Right lobe of liver (tissue), 4 donors: ENCODE data around the gene OR2M3.

ENCODE experiments used
- CTCF ChIP-seq, 4 donors: fragments of 200-600 bp in 3 of 4; fragments of 450-650 bp in 1 of 4; IDR thresholded peaks; one replicate each; pipeline versions ENCODE4 v1.5.1 to v1.8.0; 2016 to 2022; ENCODE audit warnings: antibody characterized with exemption in 4 of 4, mild to moderate bottlenecking in 2 of 4
- POLR2A ChIP-seq: fragments of 450-650 bp; IDR thresholded peaks from one replicate; pipeline ENCODE4 v1.6.1; 2017; ENCODE audit warnings: antibody characterized with exemption, mild to moderate bottlenecking
- donor health status: DM: no; HTN: no; CAD: no.
- donor health status: DM: no; HTN: no; CAD: no.
- donor health status: DM: no; HTN: yes; CAD: no.

DNA sequence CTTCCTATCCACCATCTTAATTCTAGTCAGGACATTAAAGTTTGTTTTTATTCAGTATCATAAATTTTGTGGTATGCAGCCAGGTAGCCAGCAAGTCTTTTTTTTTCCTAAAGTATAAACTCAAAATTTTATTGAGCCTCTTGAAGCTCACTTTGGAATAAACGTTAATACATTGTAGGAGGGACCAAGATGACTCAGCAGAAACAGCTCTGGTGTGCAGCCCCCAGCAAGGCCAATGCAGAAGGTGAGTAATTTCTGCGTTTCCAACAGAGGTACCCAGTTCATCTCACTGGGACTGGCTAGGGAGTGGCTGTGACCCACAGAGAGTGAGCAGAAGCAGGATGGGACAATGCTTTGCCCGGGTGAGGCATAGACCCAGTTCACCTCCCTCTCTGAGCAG is 9.7 kb upstream of the OR2M3 start:
- TF ChIP-seq CTCF (IDR thresholded peaks at IDR 0.05) (no peak), POLR2A (no peak)
